ENCODE data around the gene WNT7A.

The WNT7A gene

GRCh38 chr3:13776253-13777050 is 103.4 kb downstream of the WNT7A start:
- in situ Hi-C loops (cut with MboI; ENCODE audit: low sequenced_read_pairs) = no loop called here

- in situ Hi-C loops (cut with MboI; ENCODE audit: low sequenced_read_pairs) = no loop called here
Measured at GRCh38 chr3:13772885-13773745, 106.8 kb downstream of the WNT7A start.

GRCh38 chr3:13772321-13772745 is 107.5 kb downstream of the WNT7A start:
- in situ Hi-C loops (cut with MboI; ENCODE audit: low sequenced_read_pairs) = no loop called here

- in situ Hi-C loops (cut with MboI; ENCODE audit: low sequenced_read_pairs) = no loop called here
Measured at GRCh38 chr3:13771496-13771895, 108.4 kb downstream of the WNT7A start.

GRCh38 chr3:13770170-13771169 is 109.4 kb downstream of the WNT7A start:
- in situ Hi-C loops (cut with MboI; ENCODE audit: low sequenced_read_pairs) = no loop called here

GRCh38 chr3:13769422-13769821 is 110.4 kb downstream of the WNT7A start:
- in situ Hi-C loops (cut with MboI; ENCODE audit: low sequenced_read_pairs) = no loop called here

- in situ Hi-C loops (cut with MboI; ENCODE audit: low sequenced_read_pairs) = no loop called here
Measured at GRCh38 chr3:13768453-13768852, 111.4 kb downstream of the WNT7A start.

- in situ Hi-C loops (cut with MboI; ENCODE audit: low sequenced_read_pairs) = no loop called here
Measured at GRCh38 chr3:13767896-13768295, 112.0 kb downstream of the WNT7A start.

GRCh38 chr3:13767030-13767429 is 112.8 kb downstream of the WNT7A start:
- in situ Hi-C loops (cut with MboI; ENCODE audit: low sequenced_read_pairs) = no loop called here

Data from HL-60/S4 treated with phorbol 12-myristate 13-acetate at 8.2 ng/mL for 4 days and 3 days (cell line).